Inflammatory macrophage (primary cell): ENCODE results near the gene GSK3B.
"Not testable (repeated sequence)": the region's sequence is repeated elsewhere in the genome, so short reads cannot be mapped to it uniquely, and the experiment has no call there.

ENCODE experiments used
- DNase-seq, 2 donors: peaks; one replicate each; pipeline ENCODE4 v3.0.0-alpha.2; 2020 to 2022

Gene GSK3B

DNA sequence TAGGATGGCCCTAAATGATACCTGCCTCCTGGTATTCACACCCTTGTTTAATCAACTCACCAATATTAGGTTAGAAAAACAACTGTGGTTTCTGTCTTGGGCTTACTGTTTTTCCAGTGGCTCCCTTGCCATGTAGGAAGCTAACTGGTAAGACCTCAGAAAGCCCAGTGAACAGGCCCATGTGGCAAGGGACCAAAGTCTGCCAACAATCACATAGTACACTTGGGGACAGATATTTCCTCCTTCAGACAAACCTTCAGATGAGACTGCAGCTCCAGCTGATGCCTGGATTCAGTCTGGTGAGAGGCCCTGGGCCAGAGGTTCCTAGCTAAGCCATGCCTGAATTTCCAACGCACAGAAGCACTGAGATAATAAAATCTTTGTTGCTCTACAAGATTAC, 96.1 kb downstream of the GSK3B start:
- DNase-seq: no peak

DNA sequence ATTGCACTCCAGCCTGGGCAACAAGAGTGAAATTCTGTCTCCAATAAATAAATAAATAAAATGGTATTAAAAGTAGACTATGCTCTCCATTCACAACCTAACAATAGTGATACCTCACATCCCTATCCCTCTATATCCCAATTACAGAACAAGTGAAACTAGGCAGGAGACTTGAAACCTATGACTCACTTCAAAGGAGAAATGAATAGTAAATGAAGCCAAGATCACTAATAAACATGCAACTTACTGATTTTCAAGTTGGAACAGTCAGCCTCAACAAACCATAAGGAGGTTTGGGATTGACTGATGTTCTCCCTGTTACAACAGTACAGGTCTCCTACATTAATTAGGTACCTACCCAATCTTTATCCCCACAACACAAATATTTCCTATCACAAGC, 103.4 kb downstream of the GSK3B start:
- no peak for DNase-seq

DNA sequence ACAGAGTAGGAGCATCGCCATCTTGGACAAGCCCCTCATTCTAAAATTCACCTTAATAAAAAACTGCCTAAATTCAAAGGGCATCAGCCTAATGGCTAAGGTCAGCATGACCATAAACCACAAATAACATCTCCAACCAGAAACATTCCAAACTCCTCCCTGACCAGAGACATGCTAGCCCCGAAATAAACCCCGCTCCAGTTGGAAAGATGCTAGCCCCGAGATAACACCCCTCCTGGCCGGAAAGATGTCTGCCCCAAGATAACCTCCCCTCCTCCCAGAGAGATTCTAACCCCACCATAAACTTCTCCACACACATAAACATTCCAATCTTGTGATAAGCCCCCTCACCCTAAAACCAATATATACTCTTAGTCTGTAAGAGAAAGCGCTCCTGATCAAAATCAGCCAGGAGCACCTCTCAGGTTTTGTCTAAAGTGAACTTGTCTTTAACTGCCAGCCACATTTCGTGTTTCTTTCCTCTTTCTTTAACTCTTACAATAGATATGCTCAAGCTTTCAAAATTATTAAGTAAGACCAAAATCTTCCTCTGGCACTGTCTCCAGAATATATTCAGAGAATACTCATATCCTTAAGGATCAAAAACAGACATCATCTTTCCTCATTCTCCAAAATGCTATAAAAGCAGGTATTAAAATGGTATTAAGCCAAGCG, 104.1 kb downstream of the GSK3B start:
- DNase-seq: peak in 1 of 2 donors; percentile 52

DNA sequence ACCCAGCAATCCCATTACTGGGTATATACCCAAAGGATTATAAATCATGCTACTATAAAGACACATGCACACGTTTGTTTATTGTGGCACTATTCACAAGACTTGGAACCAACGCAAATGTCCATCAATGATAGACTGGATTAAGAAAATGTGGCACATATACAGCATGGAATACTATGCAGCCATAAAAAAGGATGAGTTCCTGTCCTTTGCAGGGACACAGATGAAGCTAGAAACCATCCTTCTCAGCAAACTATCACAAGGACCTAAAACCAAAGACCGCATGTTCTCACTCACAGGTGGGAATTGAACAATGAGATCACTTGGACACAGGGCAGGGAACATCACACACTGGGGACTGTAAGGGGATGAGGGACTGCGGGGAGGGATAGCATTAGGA, 107.4 kb downstream of the GSK3B start:
- not testable (repeated sequence) for DNase-seq

DNA sequence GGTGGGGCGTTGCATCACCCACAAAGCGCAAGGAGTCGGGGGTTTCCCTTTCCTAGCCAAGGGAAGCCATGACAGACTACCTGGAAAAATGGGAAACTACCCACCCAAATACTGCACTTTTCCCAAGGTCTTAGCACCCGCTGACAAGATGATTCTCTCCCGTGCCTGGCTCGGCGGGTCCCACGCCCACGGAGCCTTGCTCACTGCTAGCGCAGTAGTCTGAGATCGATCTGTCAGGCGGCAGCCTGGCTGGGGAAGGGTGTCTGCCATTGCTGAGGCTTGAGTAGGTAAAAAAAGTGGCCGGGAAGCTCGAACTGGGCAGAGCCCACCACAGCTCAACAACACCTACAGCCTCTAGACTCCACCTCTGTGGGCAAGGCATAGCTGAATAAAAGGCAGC, 112.9 kb downstream of the GSK3B start:
- DNase-seq: no peak

DNA sequence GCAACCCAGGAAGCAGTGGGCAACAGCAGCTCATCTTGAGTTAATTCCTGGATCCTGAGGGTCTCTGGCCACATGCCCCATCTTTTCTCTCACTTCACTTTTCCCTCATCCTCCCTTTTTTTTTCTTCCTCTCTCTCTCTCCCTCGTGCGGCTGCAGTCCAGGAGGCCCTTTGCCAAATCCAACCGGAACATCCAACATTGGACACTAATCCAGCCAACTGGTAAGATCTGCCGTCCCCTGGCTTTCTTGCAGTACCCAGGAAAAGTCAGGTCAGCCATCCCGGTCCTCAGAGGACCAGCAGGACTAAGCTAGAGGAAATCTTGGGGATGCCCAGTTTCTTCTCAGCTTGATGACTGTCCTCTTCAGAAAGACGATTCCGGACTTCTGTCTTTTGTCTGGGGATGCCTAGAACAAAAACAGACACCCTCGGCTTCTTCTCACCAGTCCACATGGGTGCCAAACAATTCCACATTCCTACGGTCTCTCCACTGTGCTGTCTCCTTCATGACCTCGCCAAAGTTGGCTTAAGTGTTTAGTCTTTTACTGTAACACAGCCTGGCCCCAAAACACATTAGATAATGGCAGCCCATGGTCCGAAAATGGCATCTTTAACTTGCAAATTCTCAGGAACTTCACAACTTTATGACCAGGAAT, 115.6 kb downstream of the GSK3B start:
- no peak for DNase-seq

DNA sequence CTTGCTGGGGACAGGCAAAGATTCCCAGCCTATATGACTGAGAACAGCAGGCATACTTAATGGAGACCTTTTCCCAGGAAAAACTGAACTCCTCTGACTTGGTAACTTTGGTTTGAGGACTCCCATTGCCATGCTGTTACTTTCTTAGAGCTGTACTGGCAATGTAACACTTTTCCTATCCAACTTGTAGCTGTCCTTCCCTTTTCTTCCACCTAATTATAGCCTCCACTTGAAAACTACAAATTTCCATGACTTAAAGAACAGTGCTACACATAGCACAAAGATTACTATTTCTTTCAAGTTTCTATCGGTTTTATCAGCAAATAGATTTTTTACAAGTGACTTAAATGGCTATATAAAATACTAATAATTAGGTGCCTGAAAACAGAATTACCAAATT, 116.9 kb downstream of the GSK3B start:
- DNase-seq: no peak

DNA sequence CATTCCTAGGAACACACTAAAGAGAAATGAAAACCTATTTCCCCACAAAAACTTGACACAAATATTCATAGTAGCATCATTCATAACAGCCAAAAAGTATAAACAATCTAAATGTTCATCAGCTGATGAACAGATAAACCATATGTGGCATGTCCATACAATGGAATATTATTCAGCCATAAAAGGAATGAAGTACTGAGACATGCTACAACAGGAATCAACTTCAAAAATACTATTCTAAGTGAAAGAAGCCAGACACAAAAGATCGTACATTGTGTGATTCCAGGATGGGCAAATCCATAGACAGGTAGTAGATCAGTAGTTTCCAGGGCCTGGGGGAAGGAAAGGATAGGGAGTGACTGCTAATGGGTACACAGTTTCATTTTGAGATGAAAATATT, 118.0 kb downstream of the GSK3B start:
- DNase-seq: no peak

DNA sequence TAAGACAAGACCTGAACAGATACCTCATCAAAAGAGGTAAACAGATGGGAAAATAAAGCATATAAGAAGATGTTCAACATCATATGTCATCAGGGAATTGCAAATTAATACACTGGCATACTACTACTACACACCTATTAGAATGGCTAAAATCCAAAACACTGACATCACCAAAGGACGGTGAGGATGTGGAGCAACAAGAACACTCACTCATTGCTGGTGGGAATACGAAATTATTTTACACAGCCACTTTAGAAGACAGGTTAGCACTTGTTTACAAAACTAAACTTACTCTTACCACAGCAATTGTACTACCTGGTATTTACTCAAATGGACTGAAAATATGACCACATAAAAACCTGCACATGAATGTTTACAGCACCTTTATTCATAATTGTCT, 119.6 kb downstream of the GSK3B start:
- DNase-seq: no peak

DNA sequence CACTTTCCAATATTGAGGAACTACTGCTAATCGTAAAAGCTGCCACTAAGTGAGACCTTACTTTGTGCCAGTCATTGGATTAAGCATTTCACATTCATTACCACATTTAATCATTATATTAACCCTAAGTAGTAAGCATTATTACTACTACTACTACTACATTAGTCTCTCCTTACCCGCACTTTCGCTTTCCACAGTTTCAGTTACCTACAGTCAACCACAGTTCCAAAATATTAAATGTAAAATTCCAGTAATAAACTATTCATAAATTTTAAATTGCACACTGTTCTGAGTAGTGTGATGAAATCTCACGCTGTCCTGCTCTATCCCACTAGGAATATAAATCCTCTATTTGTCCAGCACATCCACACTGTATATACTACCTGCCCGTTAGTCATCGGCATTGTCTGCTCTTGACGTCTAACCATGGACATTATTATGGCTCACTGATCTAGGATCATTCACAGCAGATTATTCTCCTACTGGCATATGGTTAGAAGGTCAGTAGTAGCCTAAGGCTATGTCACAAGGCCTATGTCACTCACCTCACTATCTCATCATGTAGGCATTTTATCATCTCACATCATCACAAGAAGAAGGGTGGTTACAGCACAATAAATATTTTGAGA, 121.1 kb downstream of the GSK3B start:
- no peak for DNase-seq

DNA sequence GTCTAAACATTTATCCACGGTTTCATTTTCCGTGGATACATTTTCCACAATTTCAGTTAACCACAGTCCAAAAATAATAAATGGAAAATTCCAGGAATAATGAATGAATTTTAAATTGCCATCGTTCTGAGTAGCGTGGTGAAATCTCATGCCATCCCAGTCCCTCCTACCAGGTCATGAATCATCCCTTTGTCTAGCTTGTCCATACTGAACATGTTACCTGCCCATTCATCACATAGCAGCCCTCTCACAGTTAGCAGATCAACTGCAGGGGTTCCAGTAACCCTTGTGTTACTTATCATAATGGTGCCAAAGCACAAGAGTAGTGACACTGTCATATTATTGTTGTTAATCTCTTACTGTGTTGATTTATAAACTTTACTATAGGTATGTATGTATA, 124.5 kb downstream of the GSK3B start:
- DNase-seq: no peak

DNA sequence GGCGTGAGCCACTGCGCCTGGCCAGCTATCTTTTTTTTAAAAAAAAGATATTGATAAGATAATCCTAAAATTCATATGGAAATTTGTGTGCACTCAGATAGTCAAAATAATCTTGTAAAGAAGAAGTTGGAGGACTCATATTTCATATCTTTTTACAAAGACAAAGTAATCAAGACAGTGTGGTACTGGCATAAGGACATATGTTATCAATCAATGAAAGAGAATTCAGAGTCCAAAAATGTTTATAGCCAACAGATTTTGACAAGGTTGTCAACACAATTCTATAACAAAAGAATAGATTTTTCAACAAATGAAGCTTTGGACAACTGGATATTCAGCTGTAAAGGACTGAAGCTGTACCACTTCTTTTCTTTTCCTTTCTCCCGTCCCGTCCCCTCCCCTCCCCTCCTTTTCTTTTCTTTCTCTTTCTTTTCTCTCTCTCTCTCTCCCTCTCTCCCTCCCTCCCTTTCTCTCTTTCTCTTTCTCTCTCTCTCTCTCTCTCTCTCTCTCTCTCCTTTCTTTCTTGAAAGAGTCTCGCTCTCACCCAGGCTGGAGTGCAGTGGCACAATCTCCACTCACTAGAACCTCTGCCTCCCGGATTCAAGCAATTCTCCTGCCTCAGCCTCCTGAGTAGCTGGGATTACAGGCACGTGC, 126.8 kb downstream of the GSK3B start:
- no peak for DNase-seq

DNA sequence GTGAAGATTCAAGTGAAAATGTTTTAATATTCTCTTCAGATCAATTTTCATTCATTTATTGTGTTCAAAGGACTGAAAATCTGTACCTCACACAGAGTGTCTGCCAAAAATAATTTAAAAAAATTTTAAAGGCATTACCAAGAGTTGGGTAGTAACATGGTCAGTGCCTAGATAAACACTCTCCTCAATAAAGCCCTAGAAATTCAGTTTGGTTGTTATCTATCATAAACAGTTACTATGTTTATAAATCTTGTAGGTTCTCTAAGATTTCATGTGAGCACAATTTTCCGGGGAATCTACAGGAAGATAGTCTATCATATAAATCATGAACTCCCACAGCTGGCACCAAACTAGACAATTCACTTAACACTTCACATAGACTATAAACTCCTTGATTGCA, 128.6 kb downstream of the GSK3B start:
- no peak for DNase-seq

DNA sequence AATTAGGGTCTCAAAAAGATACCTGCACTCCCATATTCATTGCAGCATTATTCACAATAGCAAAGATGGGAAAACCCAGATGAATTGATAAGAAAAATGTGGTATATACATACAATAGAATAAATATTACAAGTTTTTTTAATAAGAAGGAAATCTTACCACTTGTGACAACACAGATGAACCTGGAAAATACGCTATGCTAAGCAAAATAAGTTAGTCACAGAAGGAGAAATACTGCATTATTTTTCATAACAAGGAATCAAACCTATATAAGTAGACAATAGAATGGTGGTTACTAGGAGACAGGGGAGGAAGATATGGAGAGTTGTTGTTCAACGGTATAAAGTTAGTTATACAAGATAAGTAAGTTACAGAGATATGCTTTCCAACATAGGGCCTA, 130.0 kb downstream of the GSK3B start:
- DNase-seq: no peak

DNA sequence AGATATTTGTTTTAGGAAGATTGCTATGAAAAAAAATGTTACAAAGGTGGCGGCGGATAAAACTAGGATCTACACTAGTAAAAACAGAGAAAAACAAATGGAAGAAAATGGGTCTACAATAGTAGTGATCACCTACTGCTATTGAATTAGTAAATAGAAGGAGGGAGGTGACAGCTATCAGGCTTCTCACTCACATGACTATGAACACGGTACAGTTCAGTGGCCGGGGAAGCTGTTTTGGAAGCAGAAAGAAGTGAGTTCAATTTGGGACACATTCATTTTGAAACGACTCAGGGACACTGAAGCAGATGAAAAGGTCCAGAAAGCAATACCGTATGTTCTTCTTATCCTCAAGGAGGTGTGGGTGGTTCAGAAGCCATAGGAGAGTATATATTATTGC, 138.3 kb downstream of the GSK3B start:
- DNase-seq: no peak

DNA sequence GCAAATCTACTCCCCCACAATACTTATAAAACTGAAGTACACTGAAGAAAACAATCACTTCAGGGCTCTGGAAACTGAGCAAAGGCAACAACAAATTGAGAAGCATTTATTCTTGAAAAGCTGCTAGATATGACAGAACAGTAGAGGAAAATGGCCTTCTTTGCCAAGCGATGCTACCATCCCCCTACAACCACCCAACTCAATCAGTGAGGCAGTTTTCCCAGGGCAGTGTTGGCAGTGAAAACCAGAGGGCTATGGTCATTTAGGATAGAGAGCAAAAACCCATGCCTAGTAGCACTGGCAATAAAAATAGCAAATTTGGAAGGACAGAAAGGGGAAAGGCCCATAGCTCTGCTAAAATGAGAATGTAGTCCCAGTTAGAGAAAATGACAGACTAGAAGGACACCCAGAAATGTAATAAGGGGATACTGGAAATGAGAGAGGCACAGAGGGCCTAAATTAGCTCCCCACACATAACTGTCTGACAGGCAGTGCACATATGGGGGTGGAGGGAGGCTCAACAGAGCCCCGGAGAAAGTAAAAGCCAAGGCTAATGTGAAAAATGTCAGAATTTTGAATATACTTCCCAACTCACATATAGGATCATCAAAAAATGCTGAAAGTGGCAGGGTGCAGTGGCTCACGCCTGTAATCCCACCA, 143.5 kb downstream of the GSK3B start:
- no peak for DNase-seq

DNA sequence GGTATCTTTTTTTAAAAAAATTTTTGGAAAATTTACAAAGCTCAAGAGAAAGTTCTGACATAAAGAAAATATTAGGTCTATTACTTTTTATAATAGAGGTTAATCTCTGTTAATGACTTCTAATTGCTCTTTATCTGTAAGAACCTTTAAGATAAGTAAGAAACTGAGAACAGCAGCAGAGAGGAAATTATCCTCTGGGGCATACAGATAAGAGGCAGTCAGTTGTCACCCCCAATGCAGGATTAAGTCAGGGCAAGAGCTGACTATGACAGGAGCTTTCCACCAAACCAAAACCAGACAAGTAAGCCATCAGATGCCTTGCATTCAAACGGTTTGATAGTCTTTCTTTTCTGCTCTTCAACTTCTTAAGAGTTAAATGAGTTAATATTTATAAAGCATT, 149.0 kb downstream of the GSK3B start:
- no peak for DNase-seq

DNA sequence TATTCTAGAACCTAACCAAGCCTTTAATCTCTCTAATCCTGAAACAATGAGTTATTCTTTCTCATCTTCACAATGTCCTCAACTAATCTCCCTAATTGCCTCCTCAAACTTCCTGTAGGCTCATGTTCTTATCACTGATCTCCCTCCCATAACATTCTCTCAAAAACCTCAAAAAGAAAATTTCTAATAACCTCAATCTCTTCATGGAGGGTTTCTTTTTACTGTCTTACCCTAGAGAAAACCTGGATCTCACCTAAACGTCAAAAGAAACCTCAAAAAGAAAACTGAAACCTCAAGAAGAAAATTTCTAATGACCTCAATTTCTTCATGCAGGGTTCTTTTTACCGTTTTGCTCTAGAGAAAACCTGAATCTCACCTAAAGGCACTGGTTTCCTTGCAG, 150.2 kb downstream of the GSK3B start:
- DNase-seq: no peak

DNA sequence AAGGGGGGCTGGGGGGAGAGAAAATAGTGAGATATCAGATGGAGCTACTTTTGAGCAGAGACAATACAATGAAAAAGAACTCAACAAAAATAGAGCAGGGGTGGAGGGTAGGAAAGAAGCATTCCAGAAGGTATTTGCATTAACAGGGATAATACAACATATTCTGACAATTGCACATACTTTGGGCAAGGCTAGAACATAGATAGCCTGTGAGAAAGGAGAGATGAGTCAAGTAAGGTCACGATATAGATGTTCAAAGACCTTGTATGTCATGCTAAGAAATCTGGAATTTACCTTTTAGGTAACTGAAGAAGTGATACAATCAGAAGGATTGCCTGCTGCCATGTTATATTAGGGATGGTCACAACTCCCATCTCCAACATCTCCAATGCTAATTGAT, 155.2 kb downstream of the GSK3B start:
- DNase-seq: no peak

DNA sequence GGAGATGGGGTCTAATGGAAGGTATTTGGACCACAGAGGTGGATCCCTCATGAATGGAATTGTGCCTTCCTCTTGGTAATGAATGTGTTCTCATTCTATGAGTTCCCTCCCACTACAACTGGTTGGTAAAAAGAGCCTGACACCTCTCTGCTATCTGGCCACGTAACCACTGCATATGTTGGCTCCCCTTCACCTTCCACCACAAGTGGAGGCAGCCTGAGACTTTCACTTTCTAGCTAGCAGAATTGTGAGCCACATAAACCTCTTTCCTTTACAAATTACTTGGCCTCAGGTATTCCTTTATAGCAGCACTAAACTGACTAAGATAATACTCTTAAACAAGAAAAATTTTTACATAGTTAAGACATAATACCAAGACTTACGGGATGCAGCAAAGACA, 157.0 kb downstream of the GSK3B start:
- no peak for DNase-seq

DNA sequence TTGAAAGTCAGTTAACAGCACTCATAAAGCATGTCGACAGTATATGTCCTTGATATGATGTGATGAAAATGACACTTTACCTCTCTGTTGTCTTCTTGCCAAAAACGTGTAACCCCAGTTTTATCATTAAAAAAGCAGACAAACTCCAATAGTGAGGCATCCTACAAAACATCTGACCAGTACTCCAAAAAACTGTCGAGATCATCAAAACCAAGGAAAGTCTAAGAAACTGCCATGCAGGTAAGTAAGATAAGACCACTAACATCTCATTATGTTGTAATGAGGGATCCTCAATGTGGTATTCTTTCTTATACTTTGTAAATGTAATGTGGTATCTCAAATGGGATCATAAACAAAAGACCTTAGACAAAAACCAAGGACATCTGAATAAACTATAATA, 160.0 kb downstream of the GSK3B start:
- no peak for DNase-seq

DNA sequence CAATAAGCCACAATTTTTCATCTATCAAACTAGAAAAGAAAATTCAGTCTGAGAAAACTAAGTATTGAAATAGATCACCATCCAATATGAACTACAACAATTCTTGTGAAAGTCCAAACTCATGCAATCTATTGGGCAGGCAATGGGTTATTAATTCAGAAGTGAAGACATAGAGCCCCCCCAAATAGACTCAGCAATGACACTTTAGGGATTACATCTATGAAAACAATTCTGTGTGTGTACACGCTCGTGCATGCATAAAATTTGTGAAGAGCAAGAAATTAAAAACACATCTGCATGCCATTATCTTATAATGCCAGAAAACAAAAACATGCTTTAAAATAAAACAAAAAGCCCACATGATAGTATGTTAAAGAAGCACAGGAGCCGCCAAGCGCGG, 161.0 kb downstream of the GSK3B start:
- DNase-seq: no peak

DNA sequence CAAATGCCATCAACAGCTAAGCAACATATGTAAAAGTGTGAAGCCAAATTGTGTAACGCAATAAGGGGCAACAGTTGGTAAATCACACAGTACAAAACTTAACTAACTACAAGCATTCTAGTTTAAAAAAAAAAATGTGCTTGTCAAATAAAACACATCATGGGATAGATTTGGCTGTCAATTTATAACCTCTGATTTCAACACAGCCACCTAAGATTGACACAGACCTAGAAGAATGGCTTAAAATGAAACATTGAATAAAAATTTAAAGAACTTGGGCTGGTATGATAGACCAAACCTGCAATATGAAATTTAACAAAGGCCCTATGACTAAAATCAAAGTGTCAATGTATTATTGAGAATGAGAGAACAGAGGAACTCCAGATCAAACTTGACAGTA, 164.0 kb downstream of the GSK3B start:
- peak in 1 of 2 donors; percentile 8 for DNase-seq
